Gastroesophageal sphincter (tissue), 2 donors: ENCODE data around the gene ANAPC2.

Source experiments
- EP300 ChIP-seq: sonication (generic); formaldehyde crosslinking; IDR thresholded peaks from one replicate; pipeline ENCODE4 v1.6.1; 2017; ENCODE audit warnings: antibody characterized with exemption, mild to moderate bottlenecking
- POLR2A ChIP-seq, 2 donors: fragments of 450-650 bp; IDR thresholded peaks; one replicate each; pipeline ENCODE4 v1.6.1; 2017; ENCODE audit warnings: antibody characterized with exemption in 2 of 2, mild to moderate bottlenecking in 2 of 2, moderate library complexity in 1 of 2
- POLR2AphosphoS5 ChIP-seq: sonication (generic); formaldehyde crosslinking; IDR thresholded peaks from one replicate; pipeline ENCODE4 v1.6.1; 2017; ENCODE audit warnings: antibody characterized with exemption

DNA sequence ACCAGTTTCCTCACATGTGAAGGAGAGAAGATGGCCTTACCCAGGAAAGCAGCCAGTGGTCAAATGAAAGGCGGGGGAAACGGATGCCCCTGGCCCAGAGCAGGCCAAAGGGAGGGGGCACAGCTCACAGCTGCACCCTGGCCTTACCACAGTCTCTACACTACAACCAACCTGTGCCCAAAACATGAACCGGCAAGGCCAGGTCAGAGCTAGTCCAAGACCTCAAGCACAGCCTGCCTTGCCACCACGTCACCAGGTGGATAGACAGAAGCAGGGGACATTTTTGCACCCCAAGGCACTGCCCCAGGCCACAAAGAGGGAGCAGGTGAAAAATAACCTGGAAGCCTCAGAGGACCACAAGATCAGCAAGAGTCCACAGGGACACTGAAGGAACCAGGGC, 44.9 kb downstream of the ANAPC2 start:
- TF ChIP-seq POLR2A (IDR thresholded peaks at IDR 0.05) (no peak), POLR2AphosphoS5 (no peak), EP300 (no peak)
